HL-60/S4 treated with retinoic acid at 250 ng/mL for 4 days and 3 days (cell line): ENCODE data around the gene MUC5AC.
"Not testable (repeated sequence)": the region's sequence is repeated elsewhere in the genome, so short reads cannot be mapped to it uniquely, and the experiment has no call there.

Source experiments
- in situ Hi-C: fragments of 300-500 bp; cut with MboI; formaldehyde crosslinking; loops from 2 replicates; pipeline ENCODE4 v1.7.0; 2022; ENCODE audit warnings: low sequenced_read_pairs

MUC5AC gene

GRCh38 chr11:1140642-1141490 lies 16.9 kb upstream of the MUC5AC start:
- in situ Hi-C loops: no loop called here

GRCh38 chr11:1146365-1146764 lies 11.4 kb upstream of the MUC5AC start:
- in situ Hi-C loops: no loop called here

- in situ Hi-C loops: no loop called here
Measured at GRCh38 chr11:1147792-1148191, 10.0 kb upstream of the MUC5AC start.

GRCh38 chr11:1148752-1149180 lies 9.0 kb upstream of the MUC5AC start:
- in situ Hi-C loops: no loop called here

GRCh38 chr11:1149545-1149944 lies 8.2 kb upstream of the MUC5AC start:
- in situ Hi-C loops: no loop called here

- in situ Hi-C loops: no loop called here
Measured at GRCh38 chr11:1150116-1150515, 7.6 kb upstream of the MUC5AC start.

GRCh38 chr11:1150769-1151365 lies 6.9 kb upstream of the MUC5AC start:
- in situ Hi-C loops: no loop called here

GRCh38 chr11:1151366-1152315 lies 6.1 kb upstream of the MUC5AC start:
- in situ Hi-C loops: no loop called here

GRCh38 chr11:1152316-1153104 lies 5.2 kb upstream of the MUC5AC start:
- in situ Hi-C loops: no loop called here

GRCh38 chr11:1153105-1153950 lies 4.4 kb upstream of the MUC5AC start:
- in situ Hi-C loops: no loop called here

- in situ Hi-C loops: no loop called here
Measured at GRCh38 chr11:1153951-1154493, 3.7 kb upstream of the MUC5AC start.

GRCh38 chr11:1154656-1155055 lies 3.1 kb upstream of the MUC5AC start:
- in situ Hi-C loops: not testable (repeated sequence)

GRCh38 chr11:1155274-1155693 lies 2.5 kb upstream of the MUC5AC start:
- in situ Hi-C loops: no loop called here

GRCh38 chr11:1156506-1157340 lies 1.0 kb upstream of the MUC5AC start:
- in situ Hi-C loops: no loop called here

GRCh38 chr11:1157341-1157644 lies 460 bp upstream of the MUC5AC start:
- in situ Hi-C loops: no loop called here

- in situ Hi-C loops: no loop called here
Measured at GRCh38 chr11:1158681-1159487, 1.1 kb downstream of the MUC5AC start.

GRCh38 chr11:1159488-1160220 lies 1.9 kb downstream of the MUC5AC start:
- in situ Hi-C loops: not testable (repeated sequence)
